NCI-H1092 treated with DMSO at 0.1 percent for 48 hours (cell line): ENCODE measurements around the gene OSTF1.

Source experiments
- DNase-seq: peaks from one replicate; lab custom pipeline; 2025; lab: John Stamatoyannopoulos, UW

Gene OSTF1

DNA sequence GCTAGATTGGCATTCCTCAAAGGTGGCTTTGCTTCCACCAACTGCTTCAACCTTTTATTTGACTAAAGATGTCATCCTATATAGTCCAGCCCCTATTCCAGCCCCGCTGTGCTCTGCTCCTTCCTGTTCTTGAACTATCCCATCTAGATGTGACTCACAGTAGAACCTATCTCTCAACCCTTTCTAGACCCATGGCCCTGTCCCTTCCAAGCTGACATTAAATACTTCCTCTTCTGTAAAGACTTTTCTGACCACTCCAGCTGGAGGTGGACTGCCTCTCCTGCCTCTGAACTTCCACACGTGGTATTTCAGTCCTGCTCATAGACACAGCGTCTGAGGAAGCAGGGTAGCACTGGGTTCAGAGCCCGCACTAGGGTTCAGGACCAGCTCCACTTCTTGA is 32.4 kb downstream of the OSTF1 start:
- no peak for DNase-seq

GRCh38 chr9:75121914-75122558 is 33.7 kb downstream of the OSTF1 start:
- no peak for DNase-seq

DNA sequence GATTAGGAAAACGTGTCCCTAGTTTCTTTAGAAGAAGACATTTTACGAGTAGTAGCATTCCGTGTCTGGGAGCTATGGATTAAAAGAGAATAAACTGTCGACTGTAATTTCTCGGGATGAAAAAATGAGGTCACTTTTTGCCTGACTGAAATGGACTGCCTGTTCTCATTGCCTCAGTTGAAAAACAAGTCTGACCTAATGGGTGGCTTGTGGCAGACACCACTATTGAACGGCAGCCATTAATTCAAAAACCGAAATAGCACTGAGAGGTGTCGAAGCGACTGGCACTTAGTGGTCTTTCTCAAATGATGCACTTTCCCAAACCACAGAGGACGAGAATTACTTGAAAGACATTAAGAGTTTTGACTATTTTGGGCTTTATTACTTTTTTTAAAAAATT is 35.4 kb downstream of the OSTF1 start:
- DNase-seq, result no peak

DNA sequence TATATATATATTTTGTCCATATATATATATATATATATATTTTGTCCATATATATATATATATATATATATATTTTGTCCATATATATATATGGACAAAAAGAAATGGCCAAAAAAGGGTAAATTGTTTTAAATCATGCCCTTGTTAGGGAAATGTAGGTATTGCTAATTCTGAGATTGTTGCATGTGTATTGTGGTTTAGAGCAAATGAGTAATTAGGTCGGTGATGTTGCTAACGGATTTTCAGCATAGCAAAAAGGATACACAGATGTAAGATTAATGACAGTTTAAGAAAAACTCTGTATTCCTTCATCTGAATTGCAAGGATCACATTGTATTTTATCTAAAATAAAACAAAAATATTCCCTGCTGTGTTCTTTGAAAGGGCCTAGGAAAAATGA is 40.2 kb downstream of the OSTF1 start:
- DNase-seq, result no peak

DNA sequence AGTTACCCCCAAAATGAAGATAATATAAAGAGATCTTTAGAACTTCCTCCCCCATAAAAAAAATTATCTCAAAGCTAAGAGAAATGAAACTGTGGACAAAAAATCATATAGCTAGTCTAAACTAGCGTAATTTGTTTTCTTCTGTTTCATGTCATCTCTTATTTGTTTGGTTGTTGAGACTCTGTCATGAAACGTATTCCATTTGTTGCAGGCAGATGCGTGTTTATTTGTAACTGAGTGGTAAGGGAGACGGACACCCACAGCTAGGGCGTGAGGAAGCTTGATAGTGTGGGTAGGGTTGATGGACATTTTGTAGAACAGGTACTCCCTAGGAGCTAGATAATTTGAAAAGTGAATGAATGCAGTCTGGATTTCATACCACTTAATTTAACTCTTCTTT is 41.9 kb downstream of the OSTF1 start:
- no peak for DNase-seq

- DNase-seq, result no peak
These were observed 42.4 kb downstream of the OSTF1 start for GRCh38 chr9:75130621-75131230.

GRCh38 chr9:75131700-75132099 is 43.4 kb downstream of the OSTF1 start:
- DNase-seq, result no peak

- DNase-seq, result no peak
These were observed 43.9 kb downstream of the OSTF1 start for GRCh38 chr9:75132244-75132643.

DNA sequence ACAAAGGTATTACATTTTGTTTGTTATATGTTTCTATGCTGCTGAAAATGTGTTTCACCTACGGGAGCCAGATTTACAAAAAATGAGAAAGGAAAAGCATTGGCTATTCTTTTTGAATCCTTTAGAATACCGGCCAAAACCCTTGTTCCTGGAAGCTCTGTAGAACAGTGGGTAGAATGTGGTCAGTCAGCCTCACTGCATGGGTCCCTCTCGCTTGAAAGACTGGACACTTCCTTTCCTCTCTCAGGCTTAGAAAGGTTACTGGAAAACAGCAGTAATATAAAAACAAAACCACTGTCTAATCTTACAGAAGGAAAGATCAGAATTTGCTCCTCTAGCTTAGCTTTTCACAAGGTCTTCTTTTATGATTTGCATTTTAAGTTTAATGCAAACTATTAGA is 45.1 kb downstream of the OSTF1 start:
- DNase-seq, result no peak

DNA sequence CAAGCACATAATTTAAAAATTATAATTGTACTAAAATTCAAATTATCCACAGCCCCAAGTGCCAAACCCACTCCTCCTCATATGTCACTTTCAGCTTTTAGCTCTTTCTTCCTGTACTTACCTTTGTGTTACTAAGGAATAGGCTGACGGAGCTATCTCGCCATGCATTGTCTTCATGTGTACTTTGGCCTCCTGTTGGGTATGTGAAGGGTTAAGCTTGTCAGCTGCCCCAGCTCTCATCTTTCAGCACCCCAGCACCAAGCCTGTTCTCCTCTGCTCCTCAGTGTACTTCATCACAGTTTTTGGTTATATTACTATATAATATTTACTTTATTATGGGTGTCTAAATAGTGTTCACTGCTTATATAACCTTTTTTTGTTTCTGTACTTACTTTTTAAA is 46.2 kb downstream of the OSTF1 start:
- no peak for DNase-seq

DNA sequence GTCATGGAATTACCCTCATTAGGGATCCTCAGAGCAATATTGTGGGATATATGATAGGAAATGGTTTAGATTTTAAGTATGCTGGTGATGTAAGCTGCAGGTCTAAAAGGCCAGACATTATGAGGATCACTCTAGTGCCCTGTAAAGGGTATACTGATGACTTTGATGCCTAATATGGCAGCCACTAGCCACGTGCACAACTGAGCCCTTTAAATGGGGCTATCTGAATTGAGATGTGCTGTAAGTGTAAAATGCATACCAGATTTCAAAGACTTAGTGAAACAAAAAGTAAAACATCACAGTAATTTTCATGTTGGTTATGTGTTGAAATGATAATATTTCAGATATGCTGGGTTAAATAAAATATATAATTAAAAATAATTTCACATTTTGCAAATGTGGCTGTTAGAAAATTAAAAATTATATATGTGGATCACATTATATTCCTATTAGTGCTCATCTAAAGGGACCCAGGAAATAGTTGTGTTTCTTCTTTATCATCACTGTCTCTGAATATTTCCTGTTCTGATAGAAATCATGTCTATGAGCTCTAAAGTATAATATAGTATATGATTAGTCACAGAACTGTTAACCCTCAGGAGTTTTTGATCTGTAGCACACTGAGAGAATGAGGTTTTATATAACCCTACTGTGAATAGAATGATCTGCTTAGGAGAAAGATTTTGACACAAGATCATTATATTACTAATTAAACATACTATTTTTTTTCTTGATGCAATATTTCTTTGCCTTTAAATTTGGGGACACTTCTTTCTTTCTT is 50.1 kb downstream of the OSTF1 start:
- DNase-seq, result no peak

GRCh38 chr9:75139201-75139600 is 50.9 kb downstream of the OSTF1 start:
- no peak for DNase-seq

- no peak for DNase-seq
These were observed 51.9 kb downstream of the OSTF1 start for GRCh38 chr9:75140261-75140660.

GRCh38 chr9:75142202-75142601 is 53.9 kb downstream of the OSTF1 start:
- DNase-seq, result no peak

GRCh38 chr9:75146229-75146628 is 57.9 kb downstream of the OSTF1 start:
- DNase-seq, result no peak

DNA sequence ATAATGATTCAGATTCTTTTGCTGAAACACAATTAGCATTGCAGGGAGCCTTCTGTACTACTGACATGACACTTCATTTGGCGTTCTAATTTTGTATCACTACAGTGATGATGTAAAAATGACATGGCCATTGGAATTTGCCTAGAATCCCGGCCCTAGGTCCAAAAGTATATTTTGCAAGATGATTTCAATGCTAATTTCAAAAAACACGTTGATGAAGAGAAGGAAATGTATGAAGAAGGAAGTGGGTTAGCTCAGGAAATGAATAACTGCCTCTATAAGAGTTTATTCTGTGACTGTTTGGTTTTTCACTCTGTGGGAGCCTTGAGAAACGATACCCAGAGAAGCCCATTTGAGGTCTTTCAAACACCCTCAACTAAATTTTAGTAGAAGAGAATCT is 59.3 kb downstream of the OSTF1 start:
- DNase-seq, result no peak

GRCh38 chr9:75148561-75148960 is 60.2 kb downstream of the OSTF1 start:
- DNase-seq, result no peak

- no peak for DNase-seq
These were observed 61.5 kb downstream of the OSTF1 start for GRCh38 chr9:75149841-75150241.

DNA sequence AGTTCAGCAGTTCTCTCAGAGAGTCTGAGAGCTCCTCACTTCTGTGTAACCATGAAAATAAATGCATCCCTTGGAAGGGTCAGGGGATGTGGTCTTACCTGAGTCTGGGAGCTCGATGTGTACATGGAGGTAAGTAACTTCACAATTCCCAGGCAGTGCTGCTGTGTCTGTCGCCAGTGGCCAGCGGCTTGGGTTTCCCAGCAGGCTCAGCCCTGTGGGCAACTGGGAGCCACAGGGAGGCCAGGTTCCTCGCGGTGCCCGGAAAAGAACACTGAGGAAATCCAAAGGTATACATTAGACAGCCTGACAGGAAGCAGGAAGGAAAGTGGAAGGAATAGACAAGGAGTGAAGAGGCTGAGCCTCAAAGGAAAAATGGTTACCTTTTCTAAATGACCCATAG is 62.2 kb downstream of the OSTF1 start:
- no peak for DNase-seq

DNA sequence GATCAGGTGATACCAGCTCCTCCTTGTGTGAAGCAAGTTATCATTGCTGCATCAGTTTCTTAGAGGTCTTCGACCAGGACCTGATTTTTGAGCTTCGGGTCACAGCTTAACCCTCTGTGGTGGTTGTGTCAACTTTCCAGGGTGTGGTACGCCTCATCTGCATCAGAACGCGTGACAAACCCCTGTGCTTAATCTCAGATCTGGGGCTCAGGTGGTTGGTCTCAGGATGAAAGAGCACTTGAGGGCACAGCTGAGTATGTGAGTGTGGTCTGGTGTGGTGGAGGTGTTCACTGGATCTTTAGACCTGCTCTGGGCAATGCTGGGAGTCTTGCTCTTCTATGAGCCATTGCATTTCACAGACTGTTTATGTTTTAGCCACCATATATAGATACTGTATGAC is 64.1 kb downstream of the OSTF1 start:
- no peak for DNase-seq

DNA sequence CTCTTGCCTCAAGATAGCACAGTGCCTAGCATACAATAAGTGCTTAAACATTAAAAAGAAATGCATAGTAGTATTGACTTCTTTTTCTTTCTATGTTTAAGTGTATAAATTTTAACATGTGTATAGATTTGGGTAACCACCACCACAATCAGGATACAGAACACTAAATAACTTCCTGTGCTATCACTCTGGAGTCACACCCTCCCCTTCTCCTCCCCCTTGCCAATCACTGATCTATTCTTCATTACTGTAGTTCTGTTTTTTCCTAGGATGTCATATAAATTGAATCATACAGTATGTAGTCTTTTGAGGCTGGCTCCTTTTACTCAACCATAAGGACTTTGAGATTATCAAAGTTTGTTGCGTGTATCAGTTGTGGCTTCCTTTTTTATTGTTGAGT is 68.5 kb downstream of the OSTF1 start:
- DNase-seq, result no peak

DNA sequence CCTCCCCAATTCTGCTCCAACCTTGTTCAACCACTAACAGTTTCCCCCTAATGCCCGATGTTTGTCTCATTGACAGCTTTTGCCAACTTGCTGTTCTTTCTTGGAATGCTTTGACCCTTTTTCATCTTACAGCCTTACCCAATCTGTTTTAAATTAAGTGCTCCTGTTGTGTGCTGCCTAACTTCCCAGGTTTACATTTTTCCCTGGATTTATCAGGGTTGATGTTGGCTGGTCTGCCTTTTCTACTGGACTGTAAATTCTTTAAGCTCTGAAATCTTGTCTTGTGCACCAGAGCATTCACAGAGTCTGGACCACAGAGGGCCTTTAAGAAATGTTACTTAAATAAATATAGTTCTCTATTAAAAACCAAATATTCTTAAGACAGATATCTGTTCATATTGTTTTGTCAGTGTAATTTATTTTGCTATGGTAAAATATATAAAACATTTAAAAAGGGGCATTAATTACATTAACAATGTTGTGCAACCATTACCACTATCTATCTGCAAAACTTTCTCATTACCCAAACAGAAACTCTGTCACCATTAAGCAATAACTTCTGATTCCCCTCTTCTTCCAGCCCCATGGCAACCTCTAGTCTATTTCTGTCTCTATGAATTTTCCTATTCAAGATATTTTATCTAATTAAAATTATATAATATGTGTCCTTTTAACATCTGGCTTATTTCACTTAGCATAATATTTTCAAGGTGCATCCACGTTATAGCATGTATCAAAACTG is 73.0 kb downstream of the OSTF1 start:
- no peak for DNase-seq

GRCh38 chr9:75163764-75164163 is 75.5 kb downstream of the OSTF1 start:
- DNase-seq, result no peak
